ENCODE results near the gene TOMM20.

TOMM20 gene

DNA sequence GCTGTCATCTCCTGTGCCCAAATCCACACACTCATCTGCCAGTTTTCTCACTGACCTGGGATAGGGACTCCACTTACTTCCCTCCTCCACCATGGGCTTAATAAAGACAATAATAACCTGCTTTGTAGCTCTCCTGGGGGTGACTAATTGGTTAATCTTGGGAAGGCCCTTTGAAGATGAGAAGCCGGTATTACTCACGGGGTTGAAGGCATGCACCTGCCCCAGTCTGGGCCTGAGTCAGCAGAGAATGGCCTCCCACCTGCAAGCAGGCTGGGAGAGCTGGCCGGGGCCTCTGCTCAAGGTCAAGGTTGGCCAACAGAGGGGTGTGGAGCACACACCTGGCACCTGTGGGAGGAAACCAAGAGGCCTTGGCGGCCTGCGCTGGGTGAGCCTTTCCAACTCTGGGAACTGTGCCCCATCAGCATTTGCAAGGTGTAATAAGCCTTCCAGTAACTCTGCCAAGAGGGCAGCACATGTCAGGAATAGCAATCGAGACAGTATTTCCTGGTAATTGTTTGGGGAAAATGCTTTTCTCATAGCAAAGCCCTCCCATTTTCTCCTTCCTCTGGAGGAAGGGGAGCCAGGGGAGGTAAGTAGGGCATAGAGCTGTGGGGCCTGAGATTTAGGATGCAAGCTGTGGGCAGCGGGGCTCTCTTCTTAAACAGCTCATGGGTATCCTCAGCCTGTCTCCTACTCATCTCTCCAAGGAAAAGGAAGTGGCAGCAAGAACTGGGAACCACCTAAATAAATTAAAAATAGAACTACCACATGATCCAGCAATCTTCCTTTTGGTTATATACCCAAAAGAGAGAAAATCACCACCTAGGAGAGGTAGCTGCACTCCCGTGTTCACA, 49.0 kb downstream of the TOMM20 start:
- in situ Hi-C loops (cut with MboI; ENCODE audit: low sequenced_read_pairs, unreplicated experiment), result loop anchor here (5.0 to 25.0 kb wide), 6 partner anchors 65 to 942 kb away; no protein-coding TSS in a partner anchor
- TF ChIP-seq, protein P1, sequence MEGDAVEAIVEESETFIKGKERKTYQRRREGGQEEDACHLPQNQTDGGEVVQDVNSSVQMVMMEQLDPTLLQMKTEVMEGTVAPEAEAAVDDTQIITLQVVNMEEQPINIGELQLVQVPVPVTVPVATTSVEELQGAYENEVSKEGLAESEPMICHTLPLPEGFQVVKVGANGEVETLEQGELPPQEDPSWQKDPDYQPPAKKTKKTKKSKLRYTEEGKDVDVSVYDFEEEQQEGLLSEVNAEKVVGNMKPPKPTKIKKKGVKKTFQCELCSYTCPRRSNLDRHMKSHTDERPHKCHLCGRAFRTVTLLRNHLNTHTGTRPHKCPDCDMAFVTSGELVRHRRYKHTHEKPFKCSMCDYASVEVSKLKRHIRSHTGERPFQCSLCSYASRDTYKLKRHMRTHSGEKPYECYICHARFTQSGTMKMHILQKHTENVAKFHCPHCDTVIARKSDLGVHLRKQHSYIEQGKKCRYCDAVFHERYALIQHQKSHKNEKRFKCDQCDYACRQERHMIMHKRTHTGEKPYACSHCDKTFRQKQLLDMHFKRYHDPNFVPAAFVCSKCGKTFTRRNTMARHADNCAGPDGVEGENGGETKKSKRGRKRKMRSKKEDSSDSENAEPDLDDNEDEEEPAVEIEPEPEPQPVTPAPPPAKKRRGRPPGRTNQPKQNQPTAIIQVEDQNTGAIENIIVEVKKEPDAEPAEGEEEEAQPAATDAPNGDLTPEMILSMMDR (IDR thresholded peaks at IDR 0.05; ENCODE audit: borderline replicate concordance, control extremely low read depth, extremely low read depth, insufficient read depth, missing control alignments), result no peak
- peak; percentile 60 for DNase-seq (ENCODE audit: low spot score)

DNA sequence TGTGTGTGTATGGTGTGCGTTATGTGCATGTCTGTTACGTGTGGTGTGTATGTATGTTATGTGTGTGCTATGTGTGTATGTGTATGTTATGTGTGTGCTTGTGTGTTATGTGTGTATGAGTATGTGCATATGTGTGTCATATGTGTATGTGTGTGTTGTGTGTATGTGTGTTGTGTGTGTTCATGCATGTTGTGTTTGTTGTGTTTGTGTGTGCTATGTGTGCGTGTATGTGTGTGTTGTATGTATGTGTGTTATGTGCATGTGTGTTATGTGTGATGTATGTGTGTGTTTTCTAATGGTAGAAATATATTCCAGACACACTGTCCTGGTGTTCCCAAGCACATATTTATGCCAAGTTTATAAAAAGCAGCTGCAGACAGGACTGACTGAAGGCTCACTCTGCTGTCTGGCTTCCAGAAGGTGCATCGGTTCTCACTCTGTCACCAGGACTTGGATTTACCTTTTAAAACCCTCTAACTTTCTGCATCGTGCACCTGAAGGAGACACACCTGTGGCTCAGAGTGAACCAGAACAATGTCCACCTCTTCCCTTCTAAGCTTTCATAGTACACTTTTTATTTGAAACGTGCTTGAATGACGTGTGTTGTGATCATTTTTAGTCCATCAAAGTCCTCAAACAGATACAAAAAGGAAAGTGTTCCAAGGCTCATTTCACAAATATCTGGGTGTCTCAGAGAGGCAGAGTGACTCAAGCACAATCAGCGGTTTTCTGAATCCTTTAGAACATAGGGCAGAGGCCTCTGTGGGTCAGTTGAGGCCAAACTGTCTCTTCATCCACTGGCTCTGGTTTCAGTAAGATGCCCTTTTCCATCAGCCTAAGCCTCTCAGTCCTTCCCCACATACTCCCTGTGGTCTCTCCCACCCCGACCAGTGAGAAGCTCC, 49.9 kb downstream of the TOMM20 start:
- in situ Hi-C loops (cut with MboI; ENCODE audit: low sequenced_read_pairs, unreplicated experiment), result loop anchor here (10.0 to 25.0 kb wide), 3 partner anchors 64 to 941 kb away; no protein-coding TSS in a partner anchor
- TF ChIP-seq, protein P1 (IDR thresholded peaks at IDR 0.05; ENCODE audit: borderline replicate concordance, control extremely low read depth, extremely low read depth, insufficient read depth, missing control alignments), result no peak
- peak; percentile 43 for DNase-seq (ENCODE audit: low spot score)

DNA sequence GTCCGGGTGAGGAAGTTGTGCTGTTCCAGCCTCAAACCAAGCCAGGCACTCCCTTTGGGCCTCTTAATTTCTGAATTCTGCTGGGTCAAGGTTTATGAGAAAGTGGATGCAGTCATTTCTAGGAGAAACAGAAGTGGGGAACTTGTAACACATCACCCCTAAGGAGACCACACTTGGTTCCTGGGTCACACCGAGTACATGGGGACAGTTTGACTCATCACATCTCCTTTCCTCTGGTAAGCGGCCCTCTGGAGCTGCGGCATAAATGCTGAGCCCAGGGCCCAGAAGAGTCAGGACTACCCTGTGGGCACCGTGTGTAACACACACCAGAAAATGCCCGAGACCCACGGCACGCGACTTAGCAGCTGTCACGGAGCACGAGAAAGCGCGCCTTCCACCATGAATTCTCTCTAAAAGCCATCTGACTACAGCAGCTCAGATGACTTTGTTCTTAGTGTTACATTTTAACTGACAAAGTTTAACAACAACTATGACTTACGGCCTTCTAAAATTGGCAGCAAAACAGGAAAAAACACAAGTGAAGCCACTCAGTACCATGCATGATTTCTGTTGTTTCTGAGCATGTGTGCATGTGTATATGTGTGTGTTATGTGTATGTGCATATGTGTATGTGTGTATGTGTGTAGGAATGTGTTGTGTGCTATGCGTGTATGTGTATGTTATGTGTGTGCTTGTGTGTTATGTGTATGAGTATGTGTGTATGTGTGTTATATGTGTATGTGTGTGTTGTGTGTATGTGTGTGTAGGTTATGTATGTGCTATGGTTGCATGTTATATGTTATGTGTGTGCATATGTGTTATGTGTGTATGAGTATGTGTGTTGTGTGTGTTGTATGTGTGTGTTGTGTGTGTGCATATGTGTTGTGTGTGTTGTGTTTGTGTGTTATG, 50.8 kb downstream of the TOMM20 start:
- in situ Hi-C loops (cut with MboI; ENCODE audit: low sequenced_read_pairs, unreplicated experiment), result loop anchor here (10.0 to 25.0 kb wide), 3 partner anchors 63 to 941 kb away; no protein-coding TSS in a partner anchor
- peak; percentile 65 for DNase-seq (ENCODE audit: low spot score)
- TF ChIP-seq, protein P1 (IDR thresholded peaks at IDR 0.05; ENCODE audit: borderline replicate concordance, control extremely low read depth, extremely low read depth, insufficient read depth, missing control alignments), result no peak

DNA sequence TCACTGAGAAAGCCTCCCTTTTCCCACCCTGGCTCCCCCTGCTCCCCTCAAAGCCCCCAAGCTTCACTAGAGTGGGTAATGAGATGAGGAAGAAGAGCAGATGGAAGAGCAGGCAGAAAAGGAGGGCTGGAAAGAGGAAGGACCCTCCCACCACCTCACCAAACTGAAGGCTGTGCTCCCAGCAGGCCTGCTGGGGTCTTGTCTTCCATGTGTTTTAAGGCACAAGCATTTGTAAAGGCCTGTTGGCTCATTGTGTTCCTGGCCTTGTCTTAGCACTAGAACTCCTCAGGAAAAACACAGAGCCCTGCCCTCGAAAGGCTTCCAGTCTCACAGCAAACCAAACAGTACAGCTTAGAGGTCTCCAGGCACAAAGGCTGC, 51.5 kb downstream of the TOMM20 start:
- no peak for DNase-seq (ENCODE audit: low spot score)
- in situ Hi-C loops (cut with MboI; ENCODE audit: low sequenced_read_pairs, unreplicated experiment), result loop anchor here (10.0 to 25.0 kb wide), 3 partner anchors 62 to 940 kb away; no protein-coding TSS in a partner anchor
- TF ChIP-seq, protein P1 (IDR thresholded peaks at IDR 0.05; ENCODE audit: borderline replicate concordance, control extremely low read depth, extremely low read depth, insufficient read depth, missing control alignments), result no peak

DNA sequence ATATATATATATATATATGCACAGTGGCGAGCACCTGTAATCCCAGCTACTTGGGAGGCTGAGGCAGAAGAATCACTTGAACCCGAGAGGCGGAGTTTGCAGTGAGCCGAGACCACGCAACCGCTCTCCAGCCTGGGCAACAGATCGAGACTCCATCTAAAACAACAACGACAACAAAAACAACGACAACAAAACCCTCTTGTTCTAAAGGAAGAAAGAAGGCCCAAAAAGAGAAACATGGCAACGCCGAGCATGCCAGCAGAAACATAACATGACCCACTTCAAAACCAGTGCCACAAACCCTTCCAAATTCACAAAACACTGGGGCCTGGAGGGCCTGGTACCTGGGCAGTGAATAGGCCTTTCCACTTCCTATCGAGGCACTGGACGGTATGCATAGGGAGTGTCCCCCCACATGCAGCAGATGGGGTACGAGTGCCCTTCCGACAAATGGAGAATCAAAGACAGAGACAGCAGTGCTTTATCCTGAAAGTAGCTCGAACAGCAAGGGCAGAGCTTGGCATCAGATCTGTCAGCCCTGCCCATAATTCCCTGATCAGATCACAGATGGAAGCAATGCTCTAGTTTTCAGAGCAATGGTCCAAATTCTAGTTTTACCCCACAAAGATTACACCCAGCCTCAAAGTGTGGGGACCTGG, 52.0 kb downstream of the TOMM20 start:
- in situ Hi-C loops (cut with MboI; ENCODE audit: low sequenced_read_pairs, unreplicated experiment), result loop anchor here (10.0 to 25.0 kb wide), 3 partner anchors 62 to 939 kb away; no protein-coding TSS in a partner anchor
- no peak for DNase-seq (ENCODE audit: low spot score)
- TF ChIP-seq, protein P1 (IDR thresholded peaks at IDR 0.05; ENCODE audit: borderline replicate concordance, control extremely low read depth, extremely low read depth, insufficient read depth, missing control alignments), result no peak

All from GM13976 (cell line).